ENCODE data around the gene GMDS. TPM values are rescaled to one million over a fixed set of nuclear protein-coding genes. Genes with fewer than 3 reads are reported as not detected.
A peak's percentile ranks its signal among the peaks of the same experiment; 100 is the strongest.

Gene GMDS
- total RNA-seq, 1 experiment from 2014 or later: 35.0 TPM

GRCh38 chr6:2132416-2132815 is 113.0 kb downstream of the GMDS start:
- Mint-ChIP-seq H3K4me3 (no peak overlapping the region), H3K4me1 (peaks cover 31% of the 10 kb centered on the region), H3K27ac (no peak overlapping the region), H3K36me3 (no peaks in the 10 kb centered on the region), H3K27me3 (ENCODE audit: low read depth) (no peaks in the 10 kb centered on the region), H3K9me3 (no peaks in the 10 kb centered on the region)
- CTCF ChIA-PET: no interaction called here
- POLR2A ChIA-PET: no interaction called here
- ATAC-seq (no peak), DNase-seq (ENCODE audit: low spot score) (no peak)
- TF ChIP-seq NFYB (CRISPR knock-in tag; conservative IDR thresholded peaks at IDR 0.05; ENCODE audit: low read depth) (no peak), NR1H2 (CRISPR knock-in tag; IDR thresholded peaks at IDR 0.05) (no peak), ATF1 (CRISPR knock-in tag; IDR thresholded peaks at IDR 0.05) (no peak), FOXP1 (CRISPR knock-in tag; IDR thresholded peaks at IDR 0.05; ENCODE audit: borderline replicate concordance) (no peak), USF1 (CRISPR knock-in tag; IDR thresholded peaks at IDR 0.05) (no peak), HMGXB4 (CRISPR knock-in tag; IDR thresholded peaks at IDR 0.05) (no peak), TP53 (CRISPR knock-in tag; IDR thresholded peaks at IDR 0.05) (no peak), ZSCAN18 (CRISPR knock-in tag; IDR thresholded peaks at IDR 0.05) (no peak), ZNF317 (CRISPR knock-in tag; IDR thresholded peaks at IDR 0.05; ENCODE audit: borderline replicate concordance, low read depth) (no peak), CDX4 (CRISPR knock-in tag; IDR thresholded peaks at IDR 0.05; ENCODE audit: borderline replicate concordance) (no peak)

- ATAC-seq: no peak
- H3K27me3 Mint-ChIP-seq (ENCODE audit: low read depth): no peaks in the 10 kb centered on the region
- no peak for TF ChIP-seq ETV6 (CRISPR knock-in tag; IDR thresholded peaks at IDR 0.05)
- TF ChIP-seq JUN (CRISPR knock-in tag; IDR thresholded peaks at IDR 0.05): no peak
- no peak for TF ChIP-seq ATF1 (CRISPR knock-in tag; IDR thresholded peaks at IDR 0.05)
- no peak for TF ChIP-seq TEAD1 (CRISPR knock-in tag; IDR thresholded peaks at IDR 0.05)
- no peak for TF ChIP-seq CBFB (CRISPR knock-in tag; IDR thresholded peaks at IDR 0.05; ENCODE audit: low read depth)
- no peak for TF ChIP-seq FOXP4 (CRISPR knock-in tag; IDR thresholded peaks at IDR 0.05)
- no peak for TF ChIP-seq ZBTB21 (CRISPR knock-in tag; IDR thresholded peaks at IDR 0.05; ENCODE audit: borderline replicate concordance)
- TF ChIP-seq CREM (CRISPR knock-in tag; IDR thresholded peaks at IDR 0.05): no peak
- TF ChIP-seq ZNF281 (CRISPR knock-in tag; IDR thresholded peaks at IDR 0.05): no peak
- ChIA-PET POLR2A (no interaction called here), CTCF (no interaction called here)
- 0 out of 2 replicates have a peak overlapping the region, but pooled peaks have one; percentile 47 for H3K27ac Mint-ChIP-seq
- H3K36me3 Mint-ChIP-seq: no peaks in the 10 kb centered on the region
- no peak for DNase-seq (ENCODE audit: low spot score)
- H3K4me1 Mint-ChIP-seq: peaks cover 31% of the 10 kb centered on the region
- no peaks in the 10 kb centered on the region for H3K9me3 Mint-ChIP-seq
- H3K4me3 Mint-ChIP-seq: peak overlapping the region; percentile 4; the same call in 1 of the 2 replicates
These were observed 116.2 kb downstream of the GMDS start for GRCh38 chr6:2129182-2129621.

Measured in WTC11 (cell line).